Trophoblast cell (in vitro differentiated cells and primary cell): Measurements from ENCODE around the gene IL6R.
"Not testable (repeated sequence)": the region's sequence is repeated elsewhere in the genome, so short reads cannot be mapped to it uniquely, and the experiment has no call there.

Experiments used
- DNase-seq, 2 donors: peaks; one replicate each; pipeline ENCODE4 v3.0.0-alpha.2; 2016
- H2AFZ ChIP-seq: 2 replicates; pipeline ENCODE4 v1.6.1; 2013; ENCODE audit warnings: low read length, moderate library complexity, mild to moderate bottlenecking; ENCODE audit not compliant: insufficient read depth, poor library complexity
- H2AK5ac ChIP-seq: 2 replicates; pipeline ENCODE4 v1.6.1; 2013; ENCODE audit warnings: mild to moderate bottlenecking, low read length
- H2BK120ac ChIP-seq: 2 replicates; pipeline ENCODE4 v1.6.1; 2013; ENCODE audit warnings: low read length, mild to moderate bottlenecking, moderate library complexity; ENCODE audit not compliant: insufficient read depth, poor library complexity
- H2BK12ac ChIP-seq: 2 replicates; pipeline ENCODE4 v1.6.1; 2013; ENCODE audit warnings: mild to moderate bottlenecking, low read length, moderate library complexity
- H2BK5ac ChIP-seq: 2 replicates; pipeline ENCODE4 v1.6.1; 2013; ENCODE audit warnings: low read length, low read depth, moderate library complexity, mild to moderate bottlenecking; ENCODE audit not compliant: poor library complexity
- H3K14ac ChIP-seq: 2 replicates; pipeline ENCODE4 v1.6.1; 2013; ENCODE audit warnings: mild to moderate bottlenecking, low read length
- H3K18ac ChIP-seq: 2 replicates; pipeline ENCODE4 v1.6.1; 2013; ENCODE audit warnings: mild to moderate bottlenecking, low read length
- H3K23ac ChIP-seq: 2 replicates; pipeline ENCODE4 v1.6.1; 2013; ENCODE audit warnings: low read length
- H3K27ac ChIP-seq: 2 replicates; pipeline ENCODE4 v1.5.1; 2013; ENCODE audit warnings: low read depth, mild to moderate bottlenecking, inconsistent platforms, low read length, moderate library complexity
- H3K27me3 ChIP-seq: 2 replicates; pipeline ENCODE4 v1.6.1; 2013; ENCODE audit warnings: inconsistent platforms, mild to moderate bottlenecking, low read length, moderate library complexity; ENCODE audit not compliant: insufficient read depth
- H3K36me3 ChIP-seq, 2 experiments: 1 replicate in 1 of 2; 2 replicates in 1 of 2; pipeline ENCODE4 v1.6.1; 2013; ENCODE audit warnings: low read length in 2 of 2, mild to moderate bottlenecking in 2 of 2, moderate library complexity in 1 of 2; ENCODE audit not compliant: insufficient read depth in 2 of 2, control insufficient read depth in 1 of 2
- H3K4ac ChIP-seq: 2 replicates; pipeline ENCODE4 v1.6.1; 2013; ENCODE audit warnings: low read depth, mild to moderate bottlenecking, low read length, moderate library complexity
- H3K4me1 ChIP-seq, 2 experiments: 1 replicate in 1 of 2; 2 replicates in 1 of 2; pipeline ENCODE4 v1.6.1; 2013; ENCODE audit warnings: low read length in 2 of 2, mild to moderate bottlenecking in 2 of 2, moderate library complexity in 1 of 2; ENCODE audit not compliant: insufficient read depth in 2 of 2, control insufficient read depth in 1 of 2
- H3K4me2 ChIP-seq: 2 replicates; pipeline ENCODE4 v1.6.1; 2013; ENCODE audit warnings: inconsistent platforms, mild to moderate bottlenecking, low read length, moderate library complexity
- H3K4me3 ChIP-seq: 2 replicates; pipeline ENCODE4 v1.5.1; 2013; ENCODE audit warnings: mild to moderate bottlenecking, low read depth, low read length, inconsistent platforms
- H3K79me1 ChIP-seq: one replicate; pipeline ENCODE4 v1.6.1; 2013; ENCODE audit warnings: low read length
- H3K79me2 ChIP-seq: 2 replicates; pipeline ENCODE4 v1.6.1; 2013; ENCODE audit warnings: low read length, mild to moderate bottlenecking; ENCODE audit not compliant: control insufficient read depth, insufficient read depth, poor library complexity
- H3K9ac ChIP-seq: 2 replicates; pipeline ENCODE4 v1.6.1; 2013; ENCODE audit warnings: mild to moderate bottlenecking, low read length
- H3K9me3 ChIP-seq: 2 replicates; pipeline ENCODE4 v1.6.1; 2013; ENCODE audit warnings: low read depth, mild to moderate bottlenecking, control low read depth, inconsistent platforms, low read length; ENCODE audit not compliant: insufficient read depth
- H4K12ac ChIP-seq: 2 replicates; pipeline ENCODE4 v1.6.1; 2013; ENCODE audit warnings: low read depth, mild to moderate bottlenecking, low read length, moderate library complexity
- H4K8ac ChIP-seq: 2 replicates; pipeline ENCODE4 v1.6.1; 2013; ENCODE audit warnings: low read depth, mild to moderate bottlenecking, low read length, moderate library complexity
- H4K91ac ChIP-seq: one replicate; pipeline ENCODE4 v1.6.1; 2013; ENCODE audit warnings: low read depth, mild to moderate bottlenecking, low read length, moderate library complexity
- WGBS: extraction: QIAGEN DNeasy Blood & Tissue Kit; methylation state at CpG from one replicate; pipeline ENCODE4 v1.1.7; 2013; ENCODE audit warnings: missing lambda C conversion rate; ENCODE audit not compliant: insufficient read length, insufficient coverage; ENCODE audit errors: extremely low coverage; 5-methylcytosine and 5-hydroxymethylcytosine counted together

The IL6R gene

GRCh38 chr1:154361357-154361756 is 43.8 kb upstream of the IL6R start:
- Histone ChIP-seq H3K4me1 (no peaks in the 10 kb centered on the region), H3K27ac (no peak overlapping the region), H4K8ac (no peak overlapping the region), H4K12ac (no peak overlapping the region), H2BK120ac (no peak overlapping the region), H2AFZ (no peak overlapping the region), H2BK5ac (no peak overlapping the region), H3K18ac (no peak overlapping the region), H3K27me3 (no peaks in the 10 kb centered on the region), H3K36me3 (no peaks in the 10 kb centered on the region), H3K4ac (no peak overlapping the region), H2BK12ac (no peak overlapping the region), H2AK5ac (no peak overlapping the region), H3K23ac (no peak overlapping the region), H3K9me3 (no peaks in the 10 kb centered on the region), H3K14ac (no peak overlapping the region), H3K79me1 (no peaks in the 10 kb centered on the region), H3K4me2 (no peak overlapping the region), H3K9ac (no peak overlapping the region), H3K4me3 (no peak overlapping the region), H3K79me2 (no peaks in the 10 kb centered on the region), H4K91ac (no peak overlapping the region)
- DNase-seq = no peak
- WGBS = no CpG with 5 or more reads among the region's 3 CpGs

DNA sequence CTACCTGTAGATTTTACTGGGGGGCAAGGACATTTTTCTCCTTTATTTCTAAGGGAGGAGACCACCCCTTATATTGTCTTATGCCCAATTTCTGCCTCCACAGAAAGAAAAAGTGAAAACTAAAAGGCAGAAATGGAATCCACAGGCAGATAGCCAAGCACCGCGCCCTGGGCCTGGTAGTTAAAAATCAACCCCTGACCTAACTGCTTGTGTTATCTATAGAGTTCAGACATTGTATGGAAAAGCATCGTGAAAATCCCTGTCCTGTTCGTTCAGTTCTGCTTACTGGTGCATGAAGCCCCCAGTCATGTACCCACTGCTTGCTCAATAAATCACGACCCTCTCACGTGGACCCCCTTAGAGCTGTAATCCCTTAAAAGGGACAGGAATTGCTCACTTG is 33.7 kb upstream of the IL6R start:
- no peak overlapping the region for H3K23ac ChIP-seq
- no peaks in the 10 kb centered on the region for H3K9me3 ChIP-seq
- H3K4ac ChIP-seq = no peak overlapping the region
- H4K91ac ChIP-seq = no peak overlapping the region
- H2AFZ ChIP-seq = no peak overlapping the region
- no peak overlapping the region for H3K4me3 ChIP-seq
- no peak overlapping the region for H2BK120ac ChIP-seq
- H3K9ac ChIP-seq = no peak overlapping the region
- no peak overlapping the region for H4K12ac ChIP-seq
- no CpG with 5 or more reads among the region's 6 CpGs for WGBS
- no peak overlapping the region for H2BK12ac ChIP-seq
- H3K4me1 ChIP-seq = no peaks in the 10 kb centered on the region
- H2BK5ac ChIP-seq = no peak overlapping the region
- no peak overlapping the region for H3K4me2 ChIP-seq
- DNase-seq = no peak
- H3K14ac ChIP-seq = no peak overlapping the region
- no peak overlapping the region for H3K27ac ChIP-seq
- H3K79me1 ChIP-seq = no peaks in the 10 kb centered on the region
- H4K8ac ChIP-seq = no peak overlapping the region
- H3K36me3 ChIP-seq = no peaks in the 10 kb centered on the region
- H3K79me2 ChIP-seq = no peaks in the 10 kb centered on the region
- H3K18ac ChIP-seq = no peak overlapping the region
- H2AK5ac ChIP-seq = no peak overlapping the region
- H3K27me3 ChIP-seq = no peaks in the 10 kb centered on the region

DNA sequence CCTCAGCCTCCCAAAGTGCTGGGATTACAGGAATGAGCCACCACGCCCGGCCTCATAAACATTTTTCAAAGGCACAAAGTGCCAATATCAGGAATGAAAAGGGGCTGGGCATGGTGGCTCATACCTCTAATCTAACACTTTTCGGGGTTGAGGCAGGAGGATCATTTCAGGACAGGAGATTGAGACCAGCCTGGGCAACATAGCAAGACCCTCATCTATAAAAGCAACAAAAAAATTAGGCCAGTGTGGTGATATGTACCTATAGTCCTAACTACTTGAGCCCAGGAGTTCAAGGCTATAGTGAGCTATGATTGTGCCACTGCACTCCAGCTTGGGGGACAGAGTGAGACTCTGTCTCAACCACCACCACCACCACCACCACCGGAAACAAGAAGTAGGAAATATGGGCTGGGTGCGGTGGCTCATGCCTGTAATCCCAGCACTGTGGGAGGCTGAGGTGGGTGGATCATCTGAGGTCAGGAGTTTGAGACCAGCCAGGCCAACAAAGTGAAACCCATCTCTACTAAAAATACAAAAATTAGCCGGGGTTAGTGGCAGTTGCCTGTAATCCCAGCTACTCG is 31.3 kb upstream of the IL6R start:
- not testable (repeated sequence) for H2BK120ac ChIP-seq, H3K4me3 ChIP-seq, H3K36me3 ChIP-seq, H3K14ac ChIP-seq, H4K91ac ChIP-seq, H3K9me3 ChIP-seq, H2BK12ac ChIP-seq, H2AK5ac ChIP-seq, H3K18ac ChIP-seq, H3K27me3 ChIP-seq, H4K12ac ChIP-seq, H3K9ac ChIP-seq, H2BK5ac ChIP-seq, H3K4me2 ChIP-seq, H3K23ac ChIP-seq, H2AFZ ChIP-seq, H3K27ac ChIP-seq, H4K8ac ChIP-seq, DNase-seq, H3K79me2 ChIP-seq, H3K79me1 ChIP-seq, H3K4me1 ChIP-seq, H3K4ac ChIP-seq
- no CpG with 5 or more reads among the region's 7 CpGs for WGBS

DNA sequence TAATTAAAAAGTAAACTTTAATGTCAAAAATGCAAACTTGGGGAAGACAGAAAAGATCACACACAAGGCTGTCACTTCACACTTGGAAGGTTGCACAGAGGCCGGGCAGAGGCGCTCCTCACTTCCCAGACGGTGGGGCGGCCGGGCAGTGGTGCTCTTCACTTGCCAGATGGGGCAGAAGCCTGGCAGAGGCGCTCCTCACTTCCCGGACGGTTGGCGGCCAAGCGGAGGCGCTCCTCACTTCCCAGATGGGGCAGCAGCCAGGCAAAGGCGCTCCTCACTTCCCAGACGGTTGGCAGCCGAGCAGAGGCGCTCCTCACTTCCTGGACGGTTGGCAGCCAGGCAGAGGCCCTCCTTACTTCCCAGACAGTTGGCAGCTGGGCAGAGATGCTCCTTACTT is 25.8 kb upstream of the IL6R start:
- H3K4me3 ChIP-seq = no peak overlapping the region
- no CpG with 5 or more reads among the region's 16 CpGs for WGBS
- H3K4ac ChIP-seq = no peak overlapping the region
- H4K8ac ChIP-seq = no peak overlapping the region
- no peak overlapping the region for H4K12ac ChIP-seq
- H4K91ac ChIP-seq = no peak overlapping the region
- no peaks in the 10 kb centered on the region for H3K79me2 ChIP-seq
- H3K14ac ChIP-seq = no peak overlapping the region
- no peaks in the 10 kb centered on the region for H3K36me3 ChIP-seq
- no peaks in the 10 kb centered on the region for H3K4me1 ChIP-seq
- H3K79me1 ChIP-seq = no peaks in the 10 kb centered on the region
- no peak for DNase-seq
- H3K9me3 ChIP-seq = peaks cover 9% of the 10 kb centered on the region
- no peak overlapping the region for H2BK5ac ChIP-seq
- no peak overlapping the region for H3K23ac ChIP-seq
- no peak overlapping the region for H2BK12ac ChIP-seq
- H2AFZ ChIP-seq = no peak overlapping the region
- H3K9ac ChIP-seq = no peak overlapping the region
- no peaks in the 10 kb centered on the region for H3K27me3 ChIP-seq
- H3K18ac ChIP-seq = no peak overlapping the region
- H2BK120ac ChIP-seq = no peak overlapping the region
- H3K4me2 ChIP-seq = no peak overlapping the region
- H2AK5ac ChIP-seq = no peak overlapping the region
- H3K27ac ChIP-seq = no peak overlapping the region
